ENCODE results near the gene RAB15. TPM values are rescaled to one million over a fixed set of nuclear protein-coding genes. Genes with fewer than 3 reads are reported as not detected.
A peak's percentile ranks its signal among the peaks of the same experiment; 100 is the strongest.

Gene RAB15
- total RNA-seq, 1 donor from 2014 or later: 25.0 TPM

DNA sequence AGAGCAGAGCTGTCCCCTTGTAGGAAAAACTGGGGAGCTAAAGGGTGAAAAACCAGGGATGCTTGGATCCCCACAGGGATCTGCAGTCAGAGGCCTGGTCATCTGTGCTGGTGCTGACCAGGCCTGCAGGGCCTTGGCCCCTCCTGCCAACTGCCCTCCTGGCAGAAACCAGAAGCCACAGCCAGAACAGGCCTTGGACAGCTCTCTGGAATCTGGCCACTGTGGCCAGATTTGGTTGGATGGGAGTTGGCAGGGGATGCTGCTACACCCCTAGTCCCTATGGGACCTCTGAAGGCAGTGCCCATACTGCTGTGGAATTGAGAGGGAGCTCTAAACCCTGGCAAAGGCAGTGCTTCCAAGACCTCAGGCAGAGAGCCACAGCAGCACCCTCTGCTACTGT, 20.4 kb downstream of the RAB15 start:
- TF ChIP-seq, protein P1, sequence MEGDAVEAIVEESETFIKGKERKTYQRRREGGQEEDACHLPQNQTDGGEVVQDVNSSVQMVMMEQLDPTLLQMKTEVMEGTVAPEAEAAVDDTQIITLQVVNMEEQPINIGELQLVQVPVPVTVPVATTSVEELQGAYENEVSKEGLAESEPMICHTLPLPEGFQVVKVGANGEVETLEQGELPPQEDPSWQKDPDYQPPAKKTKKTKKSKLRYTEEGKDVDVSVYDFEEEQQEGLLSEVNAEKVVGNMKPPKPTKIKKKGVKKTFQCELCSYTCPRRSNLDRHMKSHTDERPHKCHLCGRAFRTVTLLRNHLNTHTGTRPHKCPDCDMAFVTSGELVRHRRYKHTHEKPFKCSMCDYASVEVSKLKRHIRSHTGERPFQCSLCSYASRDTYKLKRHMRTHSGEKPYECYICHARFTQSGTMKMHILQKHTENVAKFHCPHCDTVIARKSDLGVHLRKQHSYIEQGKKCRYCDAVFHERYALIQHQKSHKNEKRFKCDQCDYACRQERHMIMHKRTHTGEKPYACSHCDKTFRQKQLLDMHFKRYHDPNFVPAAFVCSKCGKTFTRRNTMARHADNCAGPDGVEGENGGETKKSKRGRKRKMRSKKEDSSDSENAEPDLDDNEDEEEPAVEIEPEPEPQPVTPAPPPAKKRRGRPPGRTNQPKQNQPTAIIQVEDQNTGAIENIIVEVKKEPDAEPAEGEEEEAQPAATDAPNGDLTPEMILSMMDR (IDR thresholded peaks at IDR 0.05; ENCODE audit: unreplicated experiment): no peak
- H3K4me1 Mint-ChIP-seq: no peaks in the 10 kb centered on the region
- peaks cover 32% of the 10 kb centered on the region for H3K36me3 Mint-ChIP-seq
- no peaks in the 10 kb centered on the region for H3K9me3 Mint-ChIP-seq
- no peak for DNase-seq (ENCODE audit: low spot score in 2 of 2, unreplicated experiment in 2 of 2)
- H3K4me3 Mint-ChIP-seq: no peak overlapping the region
- H3K27me3 Mint-ChIP-seq (ENCODE audit: low read depth): no peaks in the 10 kb centered on the region
- H3K27ac Mint-ChIP-seq: no peak overlapping the region

DNA sequence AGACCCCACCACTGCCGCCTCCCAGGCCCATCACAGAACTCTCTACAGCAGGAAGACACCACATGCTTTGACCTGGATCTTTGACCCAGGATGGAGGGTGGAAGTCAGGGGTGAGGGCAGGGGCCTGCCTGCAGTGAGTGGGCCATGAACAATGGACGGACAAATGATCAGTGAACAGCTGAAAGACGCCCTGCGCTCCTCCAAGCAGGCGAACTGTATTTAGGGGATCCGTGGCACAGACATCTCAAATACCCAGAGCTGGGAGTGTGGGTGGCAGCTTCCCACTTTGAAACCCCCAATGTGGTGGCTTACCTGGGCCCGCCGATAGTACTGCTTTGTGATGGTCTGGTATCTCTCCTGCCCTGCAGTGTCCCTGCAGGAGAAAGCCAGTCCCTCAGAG, 20.8 kb downstream of the RAB15 start:
- H3K36me3 Mint-ChIP-seq: peaks cover 36% of the 10 kb centered on the region

DNA sequence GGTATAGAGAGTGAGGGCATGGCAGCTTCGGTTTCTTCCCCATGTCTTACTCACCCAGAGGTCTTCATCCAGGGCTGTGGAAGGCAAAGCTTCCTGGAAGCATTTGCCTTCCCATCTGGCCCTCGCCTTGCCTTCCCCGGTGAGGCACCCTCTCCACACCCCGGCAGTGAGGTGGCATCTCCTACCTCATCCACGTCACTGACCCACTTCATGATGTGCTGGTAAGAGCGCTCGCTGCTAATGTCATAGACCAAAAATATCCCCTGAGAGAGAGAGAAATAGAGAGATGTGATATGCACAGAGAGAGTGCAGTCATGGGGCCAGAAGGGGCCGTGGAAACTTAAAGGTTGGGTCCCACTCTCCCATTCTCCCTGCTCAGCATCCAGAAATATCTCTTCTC, 21.2 kb downstream of the RAB15 start:
- no peak overlapping the region for H3K27ac Mint-ChIP-seq
- H3K27me3 Mint-ChIP-seq (ENCODE audit: low read depth): no peaks in the 10 kb centered on the region
- no peak for DNase-seq (ENCODE audit: low spot score in 2 of 2, unreplicated experiment in 2 of 2)
- H3K9me3 Mint-ChIP-seq: no peaks in the 10 kb centered on the region
- no peaks in the 10 kb centered on the region for H3K4me1 Mint-ChIP-seq
- TF ChIP-seq, protein P1 (IDR thresholded peaks at IDR 0.05; ENCODE audit: unreplicated experiment): no peak
- no peak overlapping the region for H3K4me3 Mint-ChIP-seq
- H3K36me3 Mint-ChIP-seq: peaks cover 38% of the 10 kb centered on the region

More for the DNA sequence above, 20.8 kb downstream of the RAB15 start:
- Mint-ChIP-seq H3K4me1 (no peaks in the 10 kb centered on the region), H3K27ac (no peak overlapping the region), H3K9me3 (no peaks in the 10 kb centered on the region), H3K27me3 (ENCODE audit: low read depth) (no peaks in the 10 kb centered on the region), H3K4me3 (no peak overlapping the region)
- TF ChIP-seq, protein P1 (IDR thresholded peaks at IDR 0.05; ENCODE audit: unreplicated experiment): no peak
- DNase-seq (ENCODE audit: low spot score in 2 of 2, unreplicated experiment in 2 of 2): no peak

DNA sequence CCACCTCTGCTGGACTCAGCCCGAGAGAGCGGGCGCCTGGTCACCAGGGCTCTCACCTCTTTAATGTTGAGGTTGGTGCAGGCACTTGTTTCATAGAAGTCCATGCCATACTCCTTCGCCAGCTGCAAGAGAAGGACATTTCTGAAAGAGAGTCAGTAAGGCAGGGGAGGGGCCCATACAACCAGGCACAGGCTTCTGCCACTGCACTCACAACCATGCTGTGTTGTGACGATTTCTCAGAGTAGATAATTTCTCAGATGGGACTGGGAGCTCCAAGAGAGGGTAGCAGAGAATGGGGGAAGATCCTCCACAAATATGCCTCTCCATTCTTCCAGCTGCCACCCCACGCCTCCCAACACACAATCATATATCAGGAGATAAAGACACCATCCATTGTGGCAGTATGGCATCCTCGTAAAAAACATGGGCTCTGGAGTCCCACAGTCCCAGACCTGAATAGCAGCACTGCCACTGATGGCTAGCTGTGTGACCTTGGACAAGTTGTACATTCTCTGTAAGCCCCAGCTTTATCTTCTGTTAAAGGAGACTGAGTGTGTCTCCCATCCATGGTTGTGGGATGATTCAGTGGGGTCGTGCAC, 23.4 kb downstream of the RAB15 start:
- peaks cover 35% of the 10 kb centered on the region for H3K36me3 Mint-ChIP-seq
- no peak overlapping the region for H3K27ac Mint-ChIP-seq
- H3K4me3 Mint-ChIP-seq: no peak overlapping the region
- H3K9me3 Mint-ChIP-seq: no peaks in the 10 kb centered on the region
- no peaks in the 10 kb centered on the region for H3K4me1 Mint-ChIP-seq
- TF ChIP-seq, protein P1 (IDR thresholded peaks at IDR 0.05; ENCODE audit: unreplicated experiment): no peak
- no peak for DNase-seq (ENCODE audit: low spot score in 2 of 2, unreplicated experiment in 2 of 2)
- H3K27me3 Mint-ChIP-seq (ENCODE audit: low read depth): no peaks in the 10 kb centered on the region

DNA sequence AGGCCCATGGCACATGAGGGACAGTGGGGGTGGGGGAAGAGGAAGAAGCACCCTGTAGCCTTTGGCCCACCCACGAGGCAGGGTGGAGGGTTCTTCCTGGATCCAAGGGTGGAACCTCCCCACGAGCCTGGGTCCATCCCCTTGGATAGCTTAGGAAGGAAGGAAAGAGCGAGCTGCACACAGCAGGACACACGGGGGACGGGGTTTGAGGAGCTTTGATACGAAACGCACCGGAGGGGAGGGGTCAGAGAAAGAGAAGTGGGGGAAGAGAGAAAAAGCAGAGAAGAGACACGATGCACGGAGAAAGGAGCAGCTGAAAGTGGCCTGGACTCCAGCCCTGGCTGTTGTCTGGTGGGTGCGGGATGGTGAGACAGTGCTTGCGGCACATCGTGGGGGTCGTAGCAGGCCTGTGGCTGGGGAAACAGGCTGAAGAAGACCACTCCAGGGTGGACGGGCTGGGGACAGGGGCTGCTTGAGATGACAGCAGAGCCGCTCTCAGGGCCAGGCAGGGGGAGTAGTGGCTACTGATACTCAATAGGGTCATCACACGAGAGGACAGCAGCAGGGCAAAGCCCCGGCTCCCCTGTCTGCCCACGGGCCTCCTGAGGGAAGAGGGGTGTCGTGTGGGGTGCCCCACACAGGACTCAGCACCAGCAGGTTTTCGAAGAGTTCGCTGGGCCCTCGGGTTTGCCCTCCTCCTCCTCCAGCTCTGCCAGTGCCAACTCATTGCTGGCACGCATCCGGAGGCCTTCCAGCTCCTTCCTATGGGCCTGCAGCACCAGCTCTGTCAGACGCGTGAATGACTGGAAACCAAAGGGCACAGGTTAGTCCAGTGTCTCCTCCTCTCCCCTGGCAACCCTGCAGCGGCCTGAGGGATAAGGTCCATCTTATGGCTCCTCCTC, 24.2 kb downstream of the RAB15 start:
- Mint-ChIP-seq H3K36me3 (peaks cover 35% of the 10 kb centered on the region), H3K27me3 (ENCODE audit: low read depth) (no peaks in the 10 kb centered on the region), H3K9me3 (no peaks in the 10 kb centered on the region), H3K4me1 (no peaks in the 10 kb centered on the region), H3K27ac (no peak overlapping the region), H3K4me3 (no peak overlapping the region)
- TF ChIP-seq, protein P1 (IDR thresholded peaks at IDR 0.05; ENCODE audit: unreplicated experiment): no peak
- DNase-seq (ENCODE audit: low spot score in 2 of 2, unreplicated experiment in 2 of 2): peak in 1 of 2 experiments; percentile 27

Data from mesothelial cell of epicardium (in vitro differentiated cells).